Activated T-cell treated with anti-CD3 and anti-CD28 coated beads for 4 hours (primary cell): Measurements from ENCODE around the gene B3GNT5.

Source experiments
- DNase-seq: peaks from one replicate; pipeline ENCODE4 v3.0.0-alpha.2; 2020

B3GNT5 gene

DNA sequence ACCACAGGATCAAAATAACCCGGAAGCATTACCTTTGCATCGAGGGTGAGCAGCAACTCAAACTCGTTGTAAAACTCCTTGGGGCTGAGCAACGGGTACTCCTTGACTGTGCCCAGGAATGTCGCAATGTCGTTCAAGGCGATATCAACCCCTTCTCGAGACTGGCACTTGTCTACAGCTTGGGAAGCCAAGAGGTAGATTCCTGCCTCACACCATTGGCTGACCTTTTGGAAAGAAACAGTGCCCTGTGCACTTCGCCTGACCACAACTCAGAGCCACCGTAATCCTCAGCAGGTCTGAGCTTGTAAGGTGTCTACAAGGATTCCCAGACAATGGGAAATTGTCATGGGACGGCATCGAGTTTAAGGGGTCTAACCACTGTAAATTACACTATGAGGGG lies 43.9 kb downstream of the B3GNT5 start:
- no peak for DNase-seq

DNA sequence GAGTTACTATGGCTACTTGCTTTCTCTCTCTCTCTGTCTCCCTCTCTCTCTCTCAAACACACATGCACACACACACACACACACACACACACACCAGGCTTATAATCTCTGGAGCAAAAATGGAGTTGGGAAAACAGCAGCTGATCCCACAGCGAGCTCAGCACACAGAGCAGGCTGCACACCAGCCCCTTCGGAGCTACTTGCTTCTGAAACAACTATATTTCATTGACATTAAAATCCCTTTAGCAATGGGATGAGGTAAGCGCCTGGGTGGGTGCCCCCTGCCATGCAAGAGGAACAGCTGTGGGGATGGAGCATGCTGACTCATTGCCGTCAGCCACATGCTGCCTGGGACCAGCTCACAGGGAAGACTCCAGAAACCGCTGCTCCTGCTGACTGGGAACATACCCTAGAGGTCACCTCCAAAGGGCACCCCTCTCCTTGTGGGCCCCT lies 45.7 kb downstream of the B3GNT5 start:
- no peak for DNase-seq

DNA sequence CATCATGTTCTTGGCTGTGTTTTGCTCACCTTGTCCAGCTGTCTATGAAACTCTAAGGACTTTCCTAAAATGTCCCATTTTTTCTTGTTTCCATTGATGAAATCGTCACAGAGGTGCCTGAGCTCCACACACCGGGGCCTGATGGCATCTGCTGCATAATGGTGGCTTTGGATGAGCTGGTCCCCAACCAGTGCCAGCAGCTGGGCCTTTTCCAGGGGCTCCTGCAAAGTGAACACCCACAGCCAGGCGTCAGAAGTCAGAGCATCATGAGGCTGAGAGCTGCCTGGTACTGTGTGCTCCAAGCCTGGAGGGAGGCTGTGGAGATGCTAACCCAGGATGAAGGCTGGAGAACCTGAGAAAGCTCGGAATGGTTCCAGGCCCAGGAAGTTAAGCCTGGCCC lies 46.9 kb downstream of the B3GNT5 start:
- no peak for DNase-seq

DNA sequence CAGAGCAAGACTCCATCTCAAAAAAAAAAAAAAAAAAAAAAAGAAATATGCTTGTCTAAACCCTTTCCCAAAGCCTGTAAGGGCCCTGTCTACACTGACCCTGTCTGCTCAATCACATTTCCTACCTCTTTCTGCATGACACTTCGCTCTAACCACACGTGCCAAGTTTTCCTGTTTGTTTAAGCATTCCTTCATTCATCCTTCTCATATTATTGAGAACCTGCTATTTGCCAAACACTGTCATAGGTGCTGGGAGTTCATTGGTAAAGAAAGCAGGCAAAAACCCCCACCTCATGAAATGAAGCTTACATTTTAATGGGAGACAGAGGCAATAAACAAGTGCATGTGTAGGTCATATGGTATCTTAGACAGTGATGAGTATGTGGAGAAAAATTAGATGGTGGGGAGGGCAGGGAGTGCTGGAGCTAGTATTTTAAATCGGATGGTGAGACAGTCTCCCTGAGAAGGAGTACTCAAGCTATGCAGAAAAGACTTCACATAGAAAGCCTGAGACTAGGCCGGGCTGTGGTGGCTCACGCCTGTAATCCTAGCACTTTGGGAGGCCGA lies 48.0 kb downstream of the B3GNT5 start:
- DNase-seq = no peak

DNA sequence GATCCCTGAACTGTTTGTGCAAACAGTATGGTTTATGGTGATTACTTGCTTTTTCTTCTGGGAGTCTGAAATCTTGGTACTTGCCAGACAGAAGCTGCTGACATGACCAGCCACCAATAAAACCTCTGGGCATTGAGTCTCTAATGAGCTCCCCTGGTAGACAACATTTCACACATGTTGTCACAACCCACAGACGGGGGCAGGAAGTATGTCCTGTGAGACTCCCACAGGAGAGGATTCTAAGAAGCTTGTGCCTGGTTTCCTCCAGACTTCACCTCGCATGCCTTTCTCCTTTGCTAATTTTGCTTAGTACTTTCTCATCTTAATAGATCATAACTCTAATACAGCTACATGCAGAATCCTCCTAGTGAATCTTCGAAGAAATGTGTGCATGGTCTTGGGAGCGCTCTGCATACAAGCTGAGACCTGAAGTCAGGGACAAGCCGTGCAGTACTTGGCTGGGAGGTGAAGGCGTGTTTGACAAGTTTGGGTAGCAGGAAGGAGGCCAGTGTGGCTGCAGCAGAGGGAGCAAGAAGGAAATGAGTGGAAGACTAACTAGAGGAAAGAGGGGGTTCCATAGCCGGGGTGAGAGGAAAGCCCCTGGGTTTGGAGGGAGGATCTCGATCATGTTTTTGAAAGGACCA lies 49.0 kb downstream of the B3GNT5 start:
- DNase-seq = no peak

DNA sequence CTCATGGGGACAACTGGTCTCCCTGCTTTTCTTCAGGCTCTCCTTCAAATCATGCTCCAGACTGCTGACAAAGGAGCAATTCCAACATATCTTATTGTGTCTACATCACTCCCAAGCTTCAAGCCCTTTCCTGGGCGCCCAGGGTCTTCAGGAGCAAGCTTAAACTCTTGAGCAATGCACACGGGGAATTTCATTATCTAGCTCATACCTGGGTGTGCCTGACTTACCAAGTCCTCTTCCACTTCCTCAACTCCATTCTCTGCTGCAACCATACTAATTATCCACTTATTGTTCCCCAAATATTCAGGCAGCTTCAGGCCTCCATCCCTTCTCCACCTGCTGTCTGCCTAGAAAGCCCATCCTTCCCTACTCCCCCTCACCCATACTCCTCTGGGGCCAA lies 50.6 kb downstream of the B3GNT5 start:
- no peak for DNase-seq

DNA sequence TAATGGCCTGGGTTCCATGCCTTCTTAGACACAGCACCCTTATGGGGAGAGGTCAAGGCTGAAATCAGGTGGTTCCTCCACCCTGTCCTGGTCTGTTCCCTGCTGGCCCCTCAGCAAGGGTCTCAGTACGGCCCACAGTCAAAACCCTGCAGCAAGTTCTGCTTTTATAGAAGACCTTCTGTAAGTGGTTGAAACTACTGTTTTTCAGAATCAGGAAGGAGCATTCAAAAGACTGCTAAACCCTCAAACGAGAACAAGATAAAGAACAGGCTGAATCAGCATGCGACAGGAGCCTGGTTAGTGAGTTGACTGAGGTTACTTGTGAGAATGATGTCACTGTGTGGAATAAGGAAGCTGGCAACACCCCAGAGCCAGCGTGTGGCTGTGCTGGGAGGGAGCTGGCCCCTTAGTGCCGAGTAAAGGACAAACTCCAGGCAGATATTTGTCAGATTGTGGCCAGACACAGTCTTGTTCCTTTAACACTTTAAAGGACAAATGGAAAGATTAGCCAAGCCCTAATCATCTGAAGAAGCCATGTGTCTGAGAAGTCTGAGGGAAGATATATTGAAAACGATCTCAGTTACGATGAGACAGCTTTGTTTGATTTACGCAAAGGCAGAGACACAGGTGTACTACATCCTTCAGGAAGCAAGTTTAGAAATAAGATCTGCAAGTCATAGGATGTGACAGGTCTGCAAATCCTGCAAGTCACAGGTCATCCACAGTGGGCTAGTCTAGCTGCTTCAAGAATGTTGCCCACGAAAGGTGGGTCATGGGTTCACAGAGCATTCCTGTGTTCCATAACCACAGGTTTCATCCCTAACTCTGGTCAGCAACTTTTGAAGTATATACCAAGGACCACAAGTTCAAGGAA lies 54.0 kb downstream of the B3GNT5 start:
- peak; percentile 16 for DNase-seq

DNA sequence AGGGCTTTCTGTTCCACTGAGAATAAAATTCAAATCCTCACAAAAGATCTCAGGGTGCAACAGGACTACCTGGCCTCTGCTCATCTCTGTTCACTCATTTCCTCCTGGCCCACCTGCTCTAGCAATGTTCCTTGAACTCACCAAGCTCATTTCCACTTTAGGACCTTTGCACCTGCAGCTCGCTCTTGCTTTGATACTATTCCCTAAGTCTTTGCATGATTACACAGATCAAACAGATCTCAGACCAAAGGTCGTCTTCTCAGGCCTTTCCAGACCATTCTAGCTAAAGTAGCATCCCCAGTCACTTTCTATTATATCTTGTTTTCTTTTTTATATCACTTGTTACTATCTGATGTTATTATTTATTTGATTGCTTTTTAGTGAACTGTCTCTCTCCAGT lies 54.7 kb downstream of the B3GNT5 start:
- DNase-seq = no peak

DNA sequence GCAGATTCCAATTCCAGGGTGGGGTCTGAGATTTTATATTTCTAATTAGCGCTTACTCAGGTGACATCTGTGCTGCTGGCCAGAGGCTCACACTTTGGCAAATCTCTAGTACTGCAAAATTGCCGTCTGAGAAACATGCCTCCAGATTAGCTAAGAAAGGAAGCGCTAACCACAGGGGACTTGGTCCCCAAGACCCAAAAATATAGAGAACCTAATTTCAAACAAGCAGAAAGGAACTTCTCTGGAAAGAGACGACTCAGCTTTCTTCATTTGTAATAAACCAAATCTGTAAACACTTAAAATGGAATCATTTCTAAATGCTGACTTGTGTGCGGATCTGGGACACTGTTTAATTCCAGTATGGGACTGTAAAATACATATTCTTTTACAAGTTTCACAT lies 55.7 kb downstream of the B3GNT5 start:
- no peak for DNase-seq

DNA sequence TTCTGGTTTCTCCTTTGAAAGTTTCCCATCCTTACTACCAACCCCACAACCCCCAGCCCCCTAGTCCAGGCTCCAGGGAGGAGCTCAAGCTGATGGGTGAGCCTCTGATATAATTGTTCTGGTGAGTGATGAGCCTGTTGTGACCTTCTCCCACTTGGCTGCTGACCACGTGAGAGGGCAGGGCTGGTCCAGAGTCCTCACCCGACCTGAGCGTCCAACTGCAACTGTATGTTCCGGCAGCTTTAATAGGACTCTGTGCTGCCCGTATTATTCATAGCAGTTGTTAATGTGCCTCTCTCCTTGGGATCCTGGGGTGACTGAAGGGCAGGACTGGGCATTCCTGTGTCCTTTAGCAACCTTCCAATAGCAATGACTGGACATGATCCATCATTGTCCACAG lies 56.2 kb downstream of the B3GNT5 start:
- no peak for DNase-seq

DNA sequence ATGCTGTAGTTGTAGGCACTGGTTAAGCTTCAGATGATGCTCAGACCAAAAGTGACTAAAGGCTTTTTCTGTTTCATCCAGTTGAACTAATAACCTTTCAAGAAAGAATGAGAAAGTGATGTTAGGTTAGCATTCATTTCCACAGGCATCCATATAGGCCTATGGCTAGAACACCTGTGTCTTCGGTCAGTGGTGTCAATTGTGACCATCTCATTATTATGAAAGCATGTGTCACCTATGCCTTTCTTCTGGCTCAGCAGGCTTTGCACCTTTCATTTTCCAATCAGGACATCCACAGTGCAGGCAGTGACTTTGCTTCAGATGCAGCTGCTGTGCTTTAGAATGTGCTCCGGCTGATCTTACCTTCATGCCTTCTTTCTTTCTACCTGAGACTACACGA lies 57.9 kb downstream of the B3GNT5 start:
- no peak for DNase-seq

DNA sequence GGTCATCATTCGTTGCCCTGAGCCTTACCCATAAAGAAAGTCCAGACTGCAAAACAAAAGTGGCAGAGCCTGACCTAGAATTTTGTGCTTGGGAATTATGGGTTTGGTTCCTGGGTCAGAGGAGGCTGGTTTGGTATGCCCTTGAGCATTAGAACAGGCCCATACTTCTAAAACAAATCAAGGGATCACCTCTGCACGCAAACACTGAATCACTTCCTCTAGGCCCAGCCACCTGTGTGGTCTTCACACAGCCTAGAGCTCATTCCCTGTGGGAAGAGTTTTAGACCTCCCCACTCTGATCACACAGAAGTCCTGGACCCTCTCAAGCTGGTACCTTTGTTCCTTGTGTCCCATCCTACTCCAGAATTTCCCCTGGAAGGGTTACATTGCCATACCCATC lies 59.4 kb downstream of the B3GNT5 start:
- DNase-seq = no peak

DNA sequence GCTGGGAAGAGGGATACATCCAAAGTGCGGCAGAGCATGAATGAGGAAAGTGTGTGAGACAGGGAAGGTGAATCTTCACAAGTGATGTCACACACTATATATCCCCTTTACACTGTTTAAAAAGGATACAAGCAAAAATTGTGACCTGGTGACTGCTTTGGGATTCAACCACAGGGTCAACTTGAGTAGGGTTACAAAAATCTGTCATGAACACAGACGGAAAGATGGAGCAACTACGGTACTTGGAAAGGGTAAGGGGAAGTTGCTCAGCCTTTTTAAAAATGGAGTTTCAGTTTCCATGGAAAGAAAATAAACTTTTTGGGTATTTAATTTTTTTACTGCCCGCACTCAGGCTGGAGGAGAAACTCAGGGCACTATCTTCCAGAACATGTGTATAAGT lies 60.3 kb downstream of the B3GNT5 start:
- no peak for DNase-seq

DNA sequence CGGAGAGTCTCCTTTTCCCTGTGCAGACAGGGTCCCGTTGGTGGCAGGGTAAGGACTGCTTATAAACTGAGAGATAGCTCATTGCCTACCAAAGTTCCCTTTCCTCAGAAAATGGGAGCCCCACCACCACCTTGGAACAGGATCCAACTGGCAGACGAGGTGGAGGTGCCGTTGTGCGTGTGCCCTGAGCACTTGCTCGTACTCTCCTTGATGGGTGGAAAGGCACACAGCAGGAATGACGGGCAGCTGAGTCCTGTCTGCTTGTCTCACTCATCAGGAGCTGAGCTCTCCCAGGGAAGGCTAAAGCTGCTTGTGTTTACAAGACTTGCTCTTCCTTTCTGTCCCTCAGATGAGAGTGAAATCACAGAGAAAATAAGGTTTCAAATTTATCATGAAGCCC lies 60.7 kb downstream of the B3GNT5 start:
- DNase-seq = no peak

DNA sequence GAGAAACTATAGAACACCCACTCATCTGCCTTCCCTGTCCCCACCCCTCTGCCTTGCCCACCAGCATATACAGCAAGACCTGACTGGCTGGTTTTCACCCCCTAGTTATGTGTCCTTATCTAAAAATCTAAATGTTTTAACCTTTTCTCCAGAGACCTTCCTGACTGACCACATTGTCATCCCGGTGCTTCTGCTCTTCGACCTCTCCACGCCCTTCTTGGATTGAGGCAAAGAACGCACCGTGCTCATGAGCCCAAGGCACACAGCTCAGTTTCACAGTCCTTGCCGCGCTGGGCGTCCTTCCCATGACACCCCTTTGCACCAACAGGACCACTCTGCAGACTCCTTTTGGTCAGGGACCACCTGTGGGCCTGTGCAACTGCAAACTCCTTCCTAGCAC lies 62.7 kb downstream of the B3GNT5 start:
- no peak for DNase-seq

DNA sequence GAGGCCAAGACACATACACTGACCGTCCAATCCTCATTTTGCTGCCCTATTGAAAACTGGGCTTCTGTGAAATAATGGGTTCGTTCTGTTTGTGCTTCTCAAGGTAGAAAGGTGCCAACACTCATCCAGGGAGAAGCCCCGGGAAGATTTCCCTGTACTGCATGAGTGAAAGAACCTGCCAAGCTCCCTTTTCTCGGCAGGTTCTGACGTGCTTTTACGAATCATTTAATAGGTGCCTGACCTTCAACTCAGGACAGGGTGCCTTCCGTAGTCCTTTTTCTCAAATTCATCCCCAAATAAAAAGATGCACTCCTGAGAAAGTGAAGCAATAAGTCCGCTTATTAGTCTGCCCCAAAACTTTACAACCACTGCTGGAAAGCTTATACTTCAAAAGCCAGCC lies 64.2 kb downstream of the B3GNT5 start:
- no peak for DNase-seq

DNA sequence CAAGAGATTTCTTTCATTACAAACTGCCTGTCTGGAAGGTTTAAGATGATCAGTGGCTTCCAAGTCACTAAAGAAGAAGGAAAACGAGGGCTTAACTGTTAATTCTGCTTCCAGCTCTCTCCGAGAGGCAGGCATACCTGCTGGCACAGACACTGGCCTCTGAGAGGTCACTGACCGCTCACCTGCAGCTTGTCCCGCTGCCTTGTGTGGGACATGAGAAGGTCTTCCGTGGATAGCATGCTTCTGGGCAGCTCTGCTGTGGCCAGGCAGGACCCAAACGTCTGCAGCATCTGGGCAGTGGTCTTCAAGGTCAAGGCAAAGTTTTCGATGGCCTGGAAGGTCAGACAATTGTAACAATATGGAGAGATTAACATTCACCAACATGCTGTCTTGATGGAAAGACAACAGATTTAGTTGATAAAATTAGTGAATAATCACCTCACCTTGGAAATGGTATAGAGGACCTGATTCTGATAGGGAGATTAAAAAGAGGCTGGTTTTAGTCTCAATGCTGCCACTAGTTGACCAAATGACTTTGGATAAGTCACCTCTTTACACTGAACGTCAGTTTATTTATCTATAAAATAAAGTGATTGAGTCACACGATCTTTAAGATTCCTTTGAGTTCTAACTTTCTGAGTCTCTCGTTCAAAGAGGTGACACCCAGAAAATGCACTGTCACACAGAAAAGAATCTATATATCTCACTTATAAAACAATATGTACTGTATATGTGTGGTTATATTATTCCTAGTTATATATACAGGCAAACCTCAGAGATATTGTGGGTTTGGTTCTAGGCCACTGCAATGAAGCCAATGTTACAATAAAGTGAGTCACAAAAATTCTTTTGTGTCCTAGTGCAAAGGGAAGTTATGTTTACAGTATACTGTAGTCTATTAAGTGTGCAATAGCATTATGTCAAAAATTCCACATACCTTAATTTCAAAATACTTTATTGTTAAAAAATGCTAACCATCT lies 65.1 kb downstream of the B3GNT5 start:
- no peak for DNase-seq

DNA sequence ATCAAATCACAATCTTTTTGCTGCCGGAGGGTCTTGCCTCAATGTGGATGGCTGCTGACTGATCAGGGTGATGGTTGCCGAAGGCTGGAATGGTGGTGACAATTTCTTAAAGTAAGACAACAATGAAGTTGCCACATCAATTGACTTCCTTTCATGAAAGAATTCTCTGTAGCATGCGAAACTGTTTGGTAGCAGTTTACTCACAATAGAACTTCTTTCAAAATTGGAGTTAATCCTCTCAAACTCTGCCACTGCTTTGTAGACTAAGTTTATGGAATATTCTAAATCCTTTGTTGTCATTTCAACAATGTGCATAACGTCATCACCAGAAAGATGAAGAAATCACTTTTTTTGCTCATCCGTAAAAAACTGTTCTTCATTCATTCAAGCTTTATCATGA lies 65.8 kb downstream of the B3GNT5 start:
- no peak for DNase-seq

DNA sequence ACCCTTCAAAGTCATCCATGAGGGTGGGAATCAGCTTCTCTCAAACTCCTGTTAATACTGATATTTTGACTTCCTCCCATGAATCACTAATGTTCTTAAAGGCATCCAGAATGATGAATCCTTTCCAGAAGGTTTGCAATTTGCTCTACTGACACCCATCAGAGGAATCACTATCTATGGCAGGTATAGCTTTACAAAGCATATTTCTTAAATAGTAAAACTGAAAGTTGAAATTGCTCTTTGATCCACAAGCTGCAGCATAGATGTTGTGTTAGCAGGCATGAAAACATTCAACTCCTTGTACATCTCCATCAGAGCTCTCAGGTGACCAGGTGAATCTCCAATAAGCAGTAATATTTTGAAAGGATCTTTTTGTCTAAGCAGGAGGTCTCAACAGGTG lies 66.3 kb downstream of the B3GNT5 start:
- DNase-seq = no peak
